HL-60/S4 treated with phorbol 12-myristate 13-acetate at 8.2 ng/mL for 4 days and 3 days (cell line): ENCODE measurements around the gene KIAA1755.

Experiments used
- in situ Hi-C: fragments of 300-500 bp; cut with MboI; formaldehyde crosslinking; loops from 2 replicates; pipeline ENCODE4 v1.15.0; 2022; ENCODE audit warnings: low sequenced_read_pairs

Gene KIAA1755

GRCh38 chr20:38195521-38195920 is 65.0 kb downstream of the KIAA1755 start:
- in situ Hi-C loops, result no loop called here

GRCh38 chr20:38194971-38195504 is 65.5 kb downstream of the KIAA1755 start:
- in situ Hi-C loops, result no loop called here

GRCh38 chr20:38193586-38194105 is 66.9 kb downstream of the KIAA1755 start:
- in situ Hi-C loops, result no loop called here

- in situ Hi-C loops, result no loop called here
These were observed 68.1 kb downstream of the KIAA1755 start for GRCh38 chr20:38192323-38192885.

- in situ Hi-C loops, result no loop called here
These were observed 68.9 kb downstream of the KIAA1755 start for GRCh38 chr20:38191654-38192053.

DNA sequence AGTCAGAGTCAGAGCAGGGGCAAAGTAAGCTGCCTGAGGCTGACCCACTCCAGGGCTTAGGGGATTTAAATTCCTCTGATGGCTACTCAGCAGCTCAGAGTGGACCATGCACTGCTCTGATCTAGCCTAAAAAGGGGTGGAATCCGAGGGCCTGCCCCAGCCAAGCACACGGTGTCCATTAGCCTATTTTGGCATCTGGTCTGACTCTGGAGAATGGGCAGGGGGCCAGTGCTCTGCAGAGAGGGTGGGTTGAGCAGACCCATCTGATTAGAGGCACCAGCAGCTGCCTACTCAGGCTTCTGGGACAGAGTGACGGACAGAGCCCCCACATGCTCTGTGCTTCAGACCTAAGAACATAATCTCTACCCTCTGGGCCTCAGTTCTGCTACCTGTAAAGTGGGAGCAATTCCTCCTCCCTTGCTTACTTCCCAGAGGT is 69.6 kb downstream of the KIAA1755 start:
- in situ Hi-C loops, result no loop called here

DNA sequence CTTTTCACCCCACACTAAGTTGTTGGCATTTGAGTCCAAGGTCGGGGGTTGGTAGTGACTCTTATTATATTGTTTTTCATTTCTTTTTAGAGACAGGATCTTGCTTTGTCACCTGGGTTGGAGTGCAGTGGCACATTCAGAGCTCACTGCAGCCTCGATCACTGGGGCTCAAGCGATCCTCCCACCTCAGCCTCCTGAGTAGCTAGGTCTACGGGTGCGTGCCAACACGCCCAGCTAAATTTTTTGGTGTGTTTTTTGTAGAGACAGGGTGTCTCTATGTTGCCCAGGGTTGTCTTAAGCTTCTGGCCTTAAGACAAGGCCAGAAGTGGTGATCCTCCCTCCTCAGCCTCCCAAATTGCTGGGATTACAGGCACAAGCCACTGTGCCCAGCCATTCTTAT is 70.4 kb downstream of the KIAA1755 start:
- in situ Hi-C loops, result no loop called here

DNA sequence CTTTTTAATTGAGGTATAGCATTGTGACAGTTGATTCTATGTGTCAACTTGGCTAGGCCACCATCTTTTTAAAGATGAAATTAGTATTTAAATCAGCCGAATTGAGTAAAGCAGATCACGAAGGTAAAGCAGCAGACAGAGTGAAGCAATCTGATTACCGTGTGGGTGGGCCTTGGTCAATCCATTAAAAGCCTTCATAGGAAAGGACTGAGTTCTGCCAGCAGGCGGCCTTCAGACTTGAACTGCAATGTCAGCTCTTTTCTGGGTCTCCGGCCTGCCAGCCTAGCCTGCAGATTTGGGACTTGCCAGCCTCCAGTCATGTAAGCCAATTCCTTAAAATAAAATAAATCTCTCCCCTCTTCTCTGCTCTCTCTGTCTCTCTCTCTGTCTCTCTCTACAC is 73.0 kb downstream of the KIAA1755 start:
- in situ Hi-C loops, result no loop called here

DNA sequence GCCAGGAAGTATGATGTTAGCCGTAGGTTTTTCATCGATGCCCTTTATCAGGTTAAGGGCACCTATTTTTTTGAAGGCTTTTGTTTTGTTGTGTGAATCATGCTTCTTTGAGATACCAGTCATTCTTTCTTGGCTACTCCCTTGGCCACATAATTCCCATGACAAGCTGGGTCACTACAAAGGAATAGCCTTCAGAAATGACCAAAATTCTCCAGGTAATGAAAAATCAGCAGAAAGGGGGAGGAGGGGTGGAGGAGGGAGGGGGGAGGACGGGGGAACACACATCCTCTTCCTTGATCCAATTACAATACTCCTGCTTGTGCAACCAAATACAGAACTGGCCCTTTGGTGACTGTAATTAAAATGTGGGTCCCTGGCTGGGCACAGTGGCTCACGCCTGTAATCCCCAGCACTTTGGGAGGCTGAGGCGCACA is 73.7 kb downstream of the KIAA1755 start:
- in situ Hi-C loops, result no loop called here

DNA sequence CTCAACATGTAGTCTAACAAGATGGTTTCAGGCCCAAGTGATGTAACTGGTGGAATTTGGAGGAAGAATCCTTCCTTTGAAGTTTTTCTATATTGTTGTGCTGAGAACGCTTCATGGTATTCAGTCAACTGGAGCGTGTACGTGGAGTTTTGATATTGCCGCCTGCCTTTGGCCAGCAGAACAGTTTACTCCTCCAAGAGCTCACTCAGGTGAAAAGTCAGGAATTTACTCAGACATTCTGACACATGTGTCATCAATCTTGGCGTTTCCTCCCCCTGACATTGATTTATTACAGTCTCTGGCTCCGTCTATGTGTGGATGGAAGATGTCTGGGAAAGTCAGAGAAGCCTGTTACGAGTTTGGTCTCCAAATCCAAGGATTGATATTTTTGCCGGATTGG is 76.4 kb downstream of the KIAA1755 start:
- in situ Hi-C loops, result no loop called here

DNA sequence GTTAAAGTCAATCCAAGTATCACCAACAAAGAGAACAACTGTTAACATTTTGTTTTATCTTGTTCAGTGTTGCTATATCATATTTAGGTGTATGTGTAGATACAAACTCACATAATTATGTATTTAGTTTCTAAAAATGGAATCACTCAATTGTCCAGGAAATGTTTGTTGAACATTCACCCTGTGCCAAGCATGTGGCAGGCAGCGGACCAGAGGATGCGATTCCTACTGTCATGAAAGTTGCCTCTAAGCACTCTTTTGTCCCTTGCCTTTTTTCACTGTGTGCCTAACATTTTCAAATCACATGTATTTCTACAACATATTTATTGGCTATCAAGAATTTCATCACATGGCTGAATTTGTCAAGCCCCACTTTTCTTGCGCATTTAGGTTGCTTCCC is 78.6 kb downstream of the KIAA1755 start:
- in situ Hi-C loops, result no loop called here

- in situ Hi-C loops, result no loop called here
These were observed 79.2 kb downstream of the KIAA1755 start for GRCh38 chr20:38181207-38181801.

- in situ Hi-C loops, result no loop called here
These were observed 79.8 kb downstream of the KIAA1755 start for GRCh38 chr20:38180781-38181180.

- in situ Hi-C loops, result no loop called here
These were observed 80.7 kb downstream of the KIAA1755 start for GRCh38 chr20:38179846-38180245.

DNA sequence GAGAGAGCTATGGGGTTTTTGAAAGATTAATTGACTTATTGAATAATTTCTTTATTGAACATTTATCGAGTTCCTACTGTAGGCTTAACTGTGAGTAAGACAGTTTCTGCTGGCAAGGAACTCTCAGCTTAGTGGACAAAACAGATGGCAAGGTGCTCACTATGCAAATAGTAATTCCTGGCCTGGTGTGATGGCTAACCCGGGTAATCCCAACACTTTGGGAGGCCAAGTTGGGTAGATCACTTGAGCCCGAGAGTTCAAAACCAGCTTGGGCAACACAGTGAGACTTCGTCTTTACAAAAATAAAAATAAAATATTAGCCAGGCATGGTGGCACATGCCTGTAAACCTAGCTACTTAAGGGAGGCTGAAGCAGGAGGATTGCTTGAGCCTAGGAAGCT is 82.0 kb downstream of the KIAA1755 start:
- in situ Hi-C loops, result no loop called here

DNA sequence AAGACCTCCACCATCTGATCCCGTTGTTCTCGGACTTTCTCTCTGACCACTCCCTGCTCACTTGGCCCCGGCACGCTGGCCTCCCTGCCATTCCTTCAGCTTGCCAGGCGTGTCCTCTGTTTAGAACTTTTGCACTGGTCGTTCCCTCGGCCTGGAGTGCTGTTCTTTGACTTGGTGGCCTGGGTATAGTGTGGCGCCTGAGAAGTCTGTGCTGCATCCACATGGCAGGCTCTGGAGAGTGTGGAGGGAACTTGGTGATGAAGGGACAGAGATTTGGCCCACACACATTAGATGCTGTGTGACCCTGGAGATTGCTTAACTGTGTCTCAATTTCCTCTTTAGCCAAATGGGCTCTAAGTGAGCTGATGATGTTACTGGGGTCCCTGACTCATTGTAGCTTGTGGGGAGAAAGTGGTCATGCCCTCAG is 82.5 kb downstream of the KIAA1755 start:
- in situ Hi-C loops, result no loop called here

GRCh38 chr20:38177201-38177600 is 83.3 kb downstream of the KIAA1755 start:
- in situ Hi-C loops, result no loop called here

DNA sequence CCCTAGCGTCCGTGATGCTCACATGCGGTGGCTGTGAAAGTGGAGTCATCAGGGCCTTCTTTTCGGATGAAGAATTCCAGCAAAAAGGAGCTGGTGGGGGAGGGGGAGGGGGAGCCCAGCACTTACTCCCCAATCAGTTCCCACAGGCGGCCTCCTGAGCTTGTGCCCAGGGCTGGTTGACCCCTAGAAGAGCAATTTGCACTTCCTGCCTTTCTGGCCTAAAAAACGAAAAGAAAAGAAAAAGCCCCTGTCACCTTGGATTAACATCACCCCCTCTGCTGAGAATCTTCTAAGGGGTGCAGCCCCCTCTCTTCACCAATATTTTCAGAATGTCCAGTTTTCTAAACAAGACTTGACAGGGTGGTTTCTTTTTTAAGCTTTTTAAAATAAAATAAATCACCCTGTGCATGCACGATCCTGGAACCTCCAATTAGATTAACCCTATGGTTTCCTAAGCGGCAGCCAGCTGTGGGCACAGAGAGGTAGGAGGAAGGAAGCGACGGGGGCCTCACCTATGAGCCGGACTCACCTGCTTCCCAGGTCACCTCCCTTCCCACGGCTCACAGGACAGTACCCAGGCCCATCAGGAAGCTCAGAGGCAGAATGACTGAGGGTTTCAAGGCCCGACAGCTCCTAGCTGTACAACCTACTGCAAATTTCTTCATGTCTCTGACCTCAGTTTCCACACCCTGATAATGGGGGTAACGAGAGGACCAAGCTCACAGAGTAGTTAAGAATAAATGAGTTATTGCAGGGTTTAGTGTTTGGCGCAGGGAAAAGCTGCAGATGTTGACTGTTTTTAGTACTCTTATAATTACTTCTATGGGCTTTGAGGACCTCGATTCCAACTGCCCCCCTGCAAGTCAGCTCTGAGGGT is 85.0 kb downstream of the KIAA1755 start:
- in situ Hi-C loops, result no loop called here

DNA sequence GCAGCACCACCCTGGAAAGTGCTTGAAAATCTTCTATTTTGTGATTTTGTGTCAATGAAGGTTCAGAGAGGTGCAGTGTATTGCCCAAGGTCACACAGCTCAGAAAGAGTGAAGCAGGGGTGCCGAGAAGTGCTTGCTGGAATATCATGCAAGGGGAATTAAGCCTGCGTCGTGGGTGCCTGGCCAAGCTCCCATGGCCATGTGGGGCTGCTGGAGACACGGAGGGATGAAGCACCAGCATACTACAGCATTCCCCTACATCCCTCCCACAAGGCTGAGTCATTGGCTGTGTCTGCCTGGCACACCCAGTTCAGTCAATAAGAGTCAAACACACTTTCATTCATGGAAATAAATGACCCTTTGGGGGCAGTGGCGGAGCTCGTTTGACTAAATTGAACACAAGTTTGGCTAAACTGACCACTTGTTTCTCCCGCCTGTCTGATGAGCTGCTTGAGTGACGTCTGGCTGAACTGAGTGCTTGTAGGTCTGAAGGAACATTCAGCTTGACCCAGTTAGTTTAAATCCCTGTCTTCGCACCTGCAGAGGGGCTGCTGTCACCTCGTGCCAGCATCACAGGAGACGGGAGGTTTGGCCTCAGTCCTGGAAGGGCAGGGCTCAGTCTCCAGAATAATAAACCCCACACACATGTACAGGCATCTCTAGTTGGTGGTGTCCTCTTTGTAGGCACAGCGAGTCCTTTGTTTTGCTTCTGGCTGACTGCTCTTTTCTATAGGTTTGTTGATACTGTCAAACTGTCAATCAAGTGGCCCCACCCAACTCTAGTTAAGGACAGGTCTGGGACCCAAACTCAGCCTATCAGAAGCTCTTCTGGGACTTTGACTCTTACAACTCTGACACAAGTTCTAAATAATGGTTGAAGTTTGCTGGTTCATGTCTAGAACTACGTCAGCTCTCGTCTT is 87.0 kb downstream of the KIAA1755 start:
- in situ Hi-C loops, result no loop called here

DNA sequence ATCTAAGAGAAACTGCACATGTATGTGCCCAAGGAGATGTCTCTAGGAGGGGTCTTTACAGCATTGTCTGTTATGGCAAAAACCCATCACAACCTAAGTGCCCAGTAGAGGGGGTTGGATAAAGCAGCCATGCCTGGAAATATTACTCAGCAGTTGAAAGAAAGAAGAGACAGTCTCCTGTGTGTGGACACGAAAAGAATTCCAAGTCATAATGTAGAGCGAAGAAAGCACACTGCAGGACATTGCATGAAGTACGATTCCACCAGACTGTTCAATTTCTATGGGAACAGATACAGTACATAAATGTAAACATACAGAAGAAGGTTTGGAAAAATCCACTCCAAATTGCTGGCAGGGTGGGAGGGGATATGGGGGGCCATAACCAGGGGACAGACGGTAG is 88.1 kb downstream of the KIAA1755 start:
- in situ Hi-C loops, result no loop called here

DNA sequence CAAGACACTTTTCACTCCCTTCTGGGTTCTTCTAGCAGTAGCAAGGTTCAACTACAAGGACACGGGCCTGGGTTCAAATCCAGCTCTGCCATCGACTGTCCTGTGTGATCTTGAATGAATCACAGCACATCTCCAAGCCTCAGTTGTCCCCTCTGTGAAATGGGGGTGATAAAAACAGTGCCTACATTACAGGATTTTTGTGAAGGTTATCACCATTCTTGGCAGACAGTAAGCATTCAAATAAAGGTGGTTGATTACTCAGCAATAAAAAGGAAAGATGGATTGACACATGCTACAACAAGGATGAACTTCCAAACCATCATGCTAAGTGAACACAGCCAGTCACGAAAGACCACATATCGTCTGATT is 88.9 kb downstream of the KIAA1755 start:
- in situ Hi-C loops, result no loop called here
